ENCODE measurements around the gene UGT1A8.
"Not testable (repeated sequence)": the region's sequence is repeated elsewhere in the genome, so short reads cannot be mapped to it uniquely, and the experiment has no call there.

GRCh38 chr2:233736868-233737653 lies 119.6 kb downstream of the UGT1A8 start:
- not testable (repeated sequence) for TF ChIP-seq REST (IDR thresholded peaks at IDR 0.05; ENCODE audit: low read depth); POLR2A (IDR thresholded peaks at IDR 0.05; ENCODE audit: borderline replicate concordance, extremely low read depth, insufficient read depth, insufficient read length)
